Measurements from ENCODE around the gene ANO1. TPM values are rescaled to one million over a fixed set of nuclear protein-coding genes. Genes with fewer than 3 reads are reported as not detected.
A peak's percentile ranks its signal among the peaks of the same experiment; 100 is the strongest.

Gene ANO1
- total RNA-seq, 1 experiment from 2014 or later: 10.9 TPM

- H3K4me1 Mint-ChIP-seq: peaks cover 8 to 12% of the 10 kb centered on the region in 2 experiments
- Histone ChIP-seq H2BK20ac (ENCODE audit: low read depth, low read length, poor library complexity, severe bottlenecking) (no peak overlapping the region), H2BK120ac (ENCODE audit: low read depth, low read length, poor library complexity, severe bottlenecking) (no peak overlapping the region), H2AFZ (ENCODE audit: low read length) (no peak overlapping the region), H3K4ac (ENCODE audit: low read depth, low read length) (no peak overlapping the region), H3K23me2 (ENCODE audit: insufficient read length, low read depth, low read length, poor library complexity, severe bottlenecking) (no peaks in the 10 kb centered on the region), H3K14ac (ENCODE audit: insufficient read depth, low read length) (no peak overlapping the region; the same call in 1 of the 2 replicates), H3K27ac (ENCODE audit: insufficient read length, low read depth, low read length) (no peak overlapping the region), H2BK15ac (ENCODE audit: low read depth, low read length) (no peak overlapping the region), H3K4me2 (ENCODE audit: insufficient read depth, insufficient read length, low read length) (no peak overlapping the region), H3K79me1 (ENCODE audit: insufficient read depth, low read depth, low read length, poor library complexity, severe bottlenecking) (no peaks in the 10 kb centered on the region), H4K8ac (replicated peaks; ENCODE audit: insufficient read length, low read depth, low read length) (no peak overlapping the region), H3K9me3 (ENCODE audit: control insufficient read depth, low read depth, low read length) (no peaks in the 10 kb centered on the region), H4K91ac (ENCODE audit: insufficient read length, low read depth, low read length) (no peak overlapping the region), H3K9ac (ENCODE audit: extremely low read depth, insufficient read length, low read length) (no peak overlapping the region), H3K79me2 (ENCODE audit: insufficient read depth, low read length) (no peaks in the 10 kb centered on the region), H3K4me1 (ENCODE audit: insufficient read depth, low read length) (no peaks in the 10 kb centered on the region), H2BK12ac (ENCODE audit: insufficient read length, low read depth, low read length) (no peak overlapping the region), H4K5ac (ENCODE audit: insufficient read length, low read depth, low read length) (no peak overlapping the region), H2AK5ac (ENCODE audit: insufficient read length, low read length) (no peak overlapping the region), H2BK5ac (ENCODE audit: insufficient read length, low read length) (no peak overlapping the region), H3K23ac (ENCODE audit: insufficient read length, low read depth, low read length) (no peak overlapping the region), H3T11ph (ENCODE audit: low read length) (no peak overlapping the region), H3K27me3 (ENCODE audit: insufficient read depth, low read length) (no peaks in the 10 kb centered on the region), H3K18ac (ENCODE audit: insufficient read length, low read depth, low read length) (no peak overlapping the region), H4K20me1 (ENCODE audit: control insufficient read depth, insufficient read depth, insufficient read length) (no peaks in the 10 kb centered on the region), H3K56ac (ENCODE audit: insufficient read length, low read depth, low read length) (no peak overlapping the region)
- H3K9me3 Mint-ChIP-seq: peaks cover 0 to 8% of the 10 kb centered on the region in 2 experiments; a peak in 3 of 5 replicates
- no peak overlapping the region; a peak in 1 of 5 replicates for H3K4me3 Mint-ChIP-seq
- peak overlapping the region in 1 of 3 experiments; percentile 40; a peak in 1 of 7 replicates for H3K27ac Mint-ChIP-seq
- WGBS (ENCODE audit: extremely low coverage, insufficient read length, low lambda C conversion rate): no CpG with 5 or more reads among the region's 19 CpGs
- no peak for DNase-seq
- no peak for TF ChIP-seq CTCF (conservative IDR thresholded peaks at IDR 0.05)
- H3K36me3 Mint-ChIP-seq (ENCODE audit: insufficient read depth in 1 of 3, low read depth in 3 of 3): peaks cover 0 to 5% (median 1%) of the 10 kb centered on the region in 3 experiments; a peak in 4 of 7 replicates
- peaks cover 15% of the 10 kb centered on the region for H3K27me3 Mint-ChIP-seq (ENCODE audit: low read depth)
Observed at GRCh38 chr11:70116386-70117065, 38.4 kb downstream of the ANO1 start.

All from H9 (cell line).